HG02870 (cell line): Measurements from ENCODE around the gene PIK3C2A.
A peak's percentile ranks its signal among the peaks of the same experiment; 100 is the strongest.

Source experiments
- ATAC-seq: cut with Tn5 transposase; IDR thresholded peaks from one replicate; pipeline ENCODE4 v1.9.1; 2021; ENCODE audit warnings: mild to moderate bottlenecking, moderate library complexity; ENCODE audit not compliant: unreplicated experiment

The PIK3C2A gene

DNA sequence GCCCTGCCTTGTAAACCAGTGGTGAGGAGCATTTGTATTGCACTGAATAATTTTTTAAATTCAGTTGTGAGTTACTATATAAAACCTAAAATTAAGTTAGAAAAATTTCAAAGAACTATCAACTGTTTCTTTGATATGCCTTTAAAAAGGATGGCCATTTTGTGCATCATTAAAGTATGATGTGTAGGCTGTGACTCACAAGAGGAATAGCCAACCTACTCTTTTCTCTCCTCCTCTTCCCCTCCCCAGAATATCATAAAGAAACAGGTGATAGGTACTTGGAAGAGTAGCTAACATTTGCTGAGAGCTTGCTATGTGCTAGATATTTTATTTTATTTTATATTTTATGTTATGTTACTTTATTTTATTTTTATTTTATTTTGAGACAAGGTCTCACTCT is 10.6 kb upstream of the PIK3C2A start:
- no peak for ATAC-seq

DNA sequence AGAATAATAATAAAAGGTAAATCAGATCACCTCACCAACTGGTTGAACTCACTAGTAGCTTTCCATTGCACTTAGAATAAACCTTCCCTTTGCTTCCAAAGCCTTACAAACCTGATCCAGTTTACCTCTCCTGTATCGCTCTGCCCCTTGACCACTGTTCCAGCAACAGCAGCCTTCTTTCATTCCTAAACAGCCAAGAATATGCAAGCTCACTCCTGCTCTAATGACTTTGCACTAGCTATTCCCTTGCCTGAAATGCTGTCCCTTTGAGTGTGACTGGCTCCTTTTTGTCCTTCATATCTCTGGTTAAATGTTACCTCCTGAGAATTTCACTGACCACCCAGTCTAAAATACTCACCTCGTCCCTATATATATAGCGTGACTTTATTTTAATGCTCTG is 9.6 kb upstream of the PIK3C2A start:
- no peak for ATAC-seq

DNA sequence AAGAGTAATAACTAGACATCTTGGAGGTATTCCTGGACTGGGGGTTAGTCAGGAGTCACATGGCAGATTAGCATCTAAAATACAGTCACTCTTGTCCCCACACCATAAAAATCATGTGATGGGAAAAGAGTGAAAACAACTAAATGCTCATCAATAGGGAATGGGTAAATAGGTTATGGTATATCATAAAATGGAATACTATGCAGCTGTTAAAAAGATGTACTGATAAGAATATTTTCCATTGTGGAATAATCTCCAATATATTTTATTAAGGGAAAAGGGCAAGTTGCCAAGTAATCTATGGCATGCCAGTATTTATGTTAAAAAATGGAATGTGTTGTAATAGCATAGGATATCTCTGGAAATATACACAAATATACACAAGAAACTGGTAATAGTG is 6.6 kb upstream of the PIK3C2A start:
- ATAC-seq = no peak

DNA sequence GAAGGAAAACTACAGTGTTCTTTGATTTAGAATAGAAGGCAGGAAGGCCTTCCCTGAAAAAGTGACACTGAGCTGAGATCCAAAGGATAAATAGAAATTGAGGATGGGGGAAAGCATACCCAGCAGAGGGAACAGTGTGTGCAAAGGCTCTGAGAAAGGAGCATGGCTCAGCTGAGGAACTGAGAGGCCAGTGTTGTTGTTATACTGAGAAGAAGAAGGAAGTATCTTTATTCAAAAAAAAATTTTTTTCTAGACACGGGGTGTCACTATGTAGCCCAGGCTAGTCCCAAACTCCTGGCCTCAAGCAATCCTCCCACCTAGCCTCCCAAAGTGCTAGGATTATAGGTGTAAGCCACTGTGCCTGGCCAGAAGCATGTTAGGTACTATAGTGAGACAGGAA is 3.5 kb upstream of the PIK3C2A start:
- no peak for ATAC-seq

DNA sequence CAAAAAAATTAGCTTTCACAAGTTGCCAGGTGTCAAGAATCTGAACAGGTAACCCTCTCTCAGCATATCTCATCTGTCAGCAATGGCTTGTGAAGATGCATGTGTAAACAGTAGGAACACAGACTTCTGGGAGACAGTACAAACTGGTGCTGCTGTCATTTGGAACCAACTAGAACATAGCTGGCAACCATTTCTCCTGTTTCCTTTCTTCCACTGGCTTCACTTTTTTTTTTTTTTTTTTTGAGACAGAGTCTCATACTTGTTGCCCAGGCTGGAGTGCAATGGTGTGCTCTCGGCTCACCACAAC is 2.1 kb upstream of the PIK3C2A start:
- ATAC-seq = no peak

DNA sequence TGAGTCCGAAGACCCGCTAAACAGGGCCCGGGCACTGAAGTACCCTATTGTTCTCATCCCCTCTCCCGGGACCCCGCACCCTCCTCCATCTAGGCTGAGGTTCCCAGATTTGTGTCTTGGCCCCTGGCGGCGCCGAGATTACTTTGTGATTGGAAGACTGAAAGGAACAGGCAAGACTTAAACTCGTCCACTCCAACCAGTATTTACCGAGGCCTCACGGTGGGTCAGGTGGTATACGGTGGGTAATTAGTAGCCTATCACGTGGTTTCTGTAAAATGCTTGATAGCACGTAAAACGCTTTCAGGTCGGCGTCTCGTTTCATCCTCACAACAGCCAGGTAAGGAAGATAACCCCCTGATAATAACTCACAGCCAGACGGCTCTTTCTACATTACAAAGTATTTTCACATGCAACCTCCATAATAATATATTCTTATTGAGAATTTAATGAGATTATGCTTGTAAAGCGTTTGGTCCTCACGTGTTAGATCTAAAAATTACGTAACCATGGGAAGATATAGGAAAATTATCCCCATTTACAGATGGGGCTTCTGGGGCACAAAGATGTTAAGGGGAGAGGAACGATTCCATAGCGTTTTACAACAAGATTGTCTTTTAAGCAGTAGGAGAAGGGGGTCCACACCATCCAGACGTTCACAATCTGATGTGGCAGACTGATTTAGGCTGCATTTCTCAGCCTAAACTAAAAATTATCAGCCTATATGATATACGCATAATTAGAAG is 642 bp upstream of the PIK3C2A start:
- ATAC-seq = peak; percentile 55

DNA sequence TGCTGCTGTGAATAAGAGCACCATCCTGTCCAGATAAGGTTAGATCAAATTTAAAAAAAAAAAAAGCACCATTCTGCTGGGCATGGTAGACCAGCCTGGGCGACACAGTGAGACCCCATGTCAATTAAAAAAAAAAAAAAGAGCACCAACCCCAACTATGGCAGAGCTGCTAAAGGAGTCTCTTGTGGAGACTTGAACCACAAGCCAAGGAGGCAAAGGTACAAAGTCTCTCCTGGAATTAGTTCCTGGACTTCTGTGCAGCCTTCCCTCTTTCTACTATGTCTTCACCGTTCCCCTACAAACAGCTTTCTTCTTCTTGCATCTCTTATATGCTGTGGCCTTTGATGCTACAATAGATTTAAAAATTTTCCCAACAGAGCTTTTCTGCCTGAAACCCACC is 1.3 kb downstream of the PIK3C2A start:
- no peak for ATAC-seq

DNA sequence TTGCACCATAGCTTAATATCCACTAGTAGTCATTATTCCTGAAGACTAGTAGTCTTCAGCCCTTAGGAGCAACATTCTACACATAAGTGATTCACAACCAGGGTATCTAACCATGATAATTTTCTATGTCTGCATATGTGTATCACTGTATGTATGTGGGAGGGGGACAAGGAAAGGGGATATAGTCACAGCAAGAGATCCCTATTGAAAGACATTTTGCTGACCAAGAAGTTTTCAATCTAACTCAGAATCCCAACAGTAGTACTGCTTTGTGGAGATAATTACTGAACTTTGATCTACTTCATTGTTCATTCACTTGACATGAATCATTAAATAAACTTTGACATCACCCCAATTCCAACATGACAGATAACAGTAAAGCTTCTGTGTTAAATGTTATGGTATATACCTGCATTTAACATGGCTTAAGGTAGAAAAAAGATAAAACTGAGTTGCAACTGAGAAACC is 10.3 kb downstream of the PIK3C2A start:
- ATAC-seq = no peak

DNA sequence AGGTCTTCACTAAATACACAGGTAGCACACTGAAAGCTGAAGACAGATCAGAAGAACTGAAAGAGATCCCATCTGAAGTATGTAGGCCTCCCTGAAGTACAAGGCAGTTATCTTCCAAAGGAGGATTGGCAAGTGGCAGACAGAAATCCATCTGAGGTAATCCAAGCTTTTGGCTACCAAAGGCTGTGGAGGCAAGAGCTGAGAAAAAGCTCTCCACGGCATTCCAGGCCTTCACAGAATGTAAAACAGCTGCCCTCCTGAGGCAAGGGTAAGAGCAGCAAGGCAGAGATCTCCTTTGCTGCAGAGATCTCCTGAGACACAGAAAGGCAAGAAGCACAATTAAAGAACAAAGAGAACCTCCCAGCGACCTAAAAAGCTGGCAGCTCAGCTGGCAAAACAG is 19.1 kb downstream of the PIK3C2A start:
- no peak for ATAC-seq

DNA sequence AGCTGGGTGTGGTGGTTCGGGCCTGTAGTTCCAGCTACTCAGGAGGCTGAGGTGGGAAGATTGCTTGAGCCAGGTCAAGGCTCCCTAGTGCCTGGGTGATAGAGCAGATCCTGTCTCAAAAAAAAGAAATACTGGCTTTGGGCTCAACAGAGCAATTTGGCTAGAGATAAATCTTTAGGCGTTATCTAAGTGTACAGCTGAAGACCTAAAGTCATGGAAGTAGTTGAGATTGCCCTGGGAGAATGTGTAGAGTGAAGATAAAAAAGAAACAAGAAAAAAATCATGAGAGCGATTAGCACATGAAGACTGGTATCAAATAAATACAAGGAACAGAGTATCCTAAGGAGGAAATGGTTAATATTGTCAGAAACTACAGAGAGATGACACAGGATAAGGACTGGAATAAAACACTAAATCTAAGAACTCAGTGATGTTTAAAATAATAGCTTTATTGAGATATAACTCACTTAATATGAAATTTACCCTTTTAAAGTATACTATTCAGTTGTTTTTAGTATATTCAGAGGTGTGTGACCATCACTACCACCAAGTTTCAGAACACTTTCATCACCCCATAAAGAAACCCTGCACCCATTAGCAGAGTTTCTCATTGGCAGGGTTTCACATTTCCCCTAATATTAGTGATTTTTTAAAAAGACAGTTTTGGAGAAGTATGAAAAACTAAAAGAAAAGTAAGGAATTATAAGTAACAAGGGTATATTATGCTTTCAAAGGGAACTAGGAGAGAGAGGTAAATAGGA is 20.7 kb downstream of the PIK3C2A start:
- no peak for ATAC-seq

DNA sequence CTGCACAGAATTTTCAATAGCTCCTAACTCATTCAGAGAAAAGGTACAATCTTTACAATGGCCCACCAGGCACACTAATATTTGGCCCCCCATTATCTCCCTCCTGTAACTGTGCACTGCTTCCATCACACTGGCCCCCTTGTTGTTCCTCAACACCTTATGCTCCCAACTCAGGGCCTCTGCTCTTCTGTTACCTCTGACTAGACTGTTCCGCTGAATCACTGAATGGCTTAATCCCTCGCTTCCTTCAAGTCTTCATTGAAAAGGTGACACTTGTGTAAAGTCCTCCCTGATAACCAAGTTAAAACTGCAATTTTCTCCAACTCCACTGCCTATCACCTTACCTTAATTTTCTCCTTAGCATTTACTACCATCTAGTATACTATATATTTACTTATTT is 21.8 kb downstream of the PIK3C2A start:
- no peak for ATAC-seq

DNA sequence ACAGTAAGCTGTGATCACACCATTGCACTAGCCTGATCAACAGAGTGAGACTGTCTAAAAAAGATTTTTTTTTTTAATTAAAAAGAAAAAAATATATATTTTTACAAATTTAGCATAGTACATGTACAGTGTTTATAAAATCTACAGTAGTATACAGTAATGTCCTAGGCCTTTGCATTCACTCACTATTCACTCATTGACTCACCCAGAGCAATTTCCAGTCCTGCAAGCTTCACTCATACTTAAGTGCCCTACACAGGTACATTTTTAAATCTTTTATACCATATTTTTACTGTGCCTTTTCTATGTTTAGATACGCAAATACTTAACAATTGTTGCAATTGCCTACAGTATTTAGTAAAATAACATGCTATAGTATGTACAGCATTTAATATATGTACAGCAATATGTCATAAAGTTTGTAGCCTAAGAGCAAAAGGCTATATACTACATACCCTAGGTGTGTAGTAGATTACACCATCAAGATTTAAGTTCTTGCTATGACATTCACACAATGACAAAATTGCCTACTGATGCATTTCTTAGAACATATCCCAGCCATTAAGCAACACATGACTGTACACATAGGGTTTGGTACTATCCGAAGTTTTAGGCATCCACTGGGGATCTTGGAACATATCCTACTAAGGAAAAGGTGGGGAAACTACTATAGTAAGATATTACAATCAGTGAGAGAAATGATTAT is 22.8 kb downstream of the PIK3C2A start:
- no peak for ATAC-seq

DNA sequence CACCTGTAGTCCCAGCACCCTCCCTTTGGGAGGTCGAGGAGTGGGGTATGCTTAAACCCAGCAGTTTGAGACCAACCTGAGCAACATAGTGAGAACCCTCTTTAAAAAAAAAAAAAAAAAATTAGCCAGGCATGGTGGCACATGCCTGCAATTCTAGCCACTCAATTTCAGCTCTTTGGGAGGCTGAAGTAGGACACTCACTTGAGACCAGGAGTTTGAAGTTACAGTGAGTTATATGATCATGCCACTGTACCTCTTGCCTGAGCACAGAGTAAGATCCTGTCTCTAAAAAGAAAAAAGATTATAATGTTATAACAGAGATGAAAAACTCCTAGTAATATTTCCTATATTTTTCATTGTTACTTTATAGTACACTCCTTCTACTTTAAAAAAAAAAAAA is 23.9 kb downstream of the PIK3C2A start:
- no peak for ATAC-seq

DNA sequence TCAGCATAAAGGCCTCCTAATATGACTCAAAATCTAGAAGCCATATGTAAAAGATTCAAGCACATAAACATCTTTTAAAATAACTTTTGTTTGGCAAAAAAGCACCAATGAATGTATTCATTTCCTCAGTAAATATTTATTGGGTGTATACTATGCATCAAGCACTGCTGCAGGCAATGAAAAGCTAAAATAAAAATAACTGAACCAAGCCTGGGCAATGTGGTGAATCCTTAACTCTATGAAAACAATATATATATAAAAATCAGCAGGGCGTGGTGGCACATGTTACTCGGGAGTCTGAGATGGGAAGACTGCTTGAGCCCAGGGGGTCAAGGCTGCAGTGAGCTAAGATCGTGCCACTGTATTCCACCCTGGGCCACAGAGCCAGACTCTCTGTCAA is 27.8 kb downstream of the PIK3C2A start:
- ATAC-seq = no peak

DNA sequence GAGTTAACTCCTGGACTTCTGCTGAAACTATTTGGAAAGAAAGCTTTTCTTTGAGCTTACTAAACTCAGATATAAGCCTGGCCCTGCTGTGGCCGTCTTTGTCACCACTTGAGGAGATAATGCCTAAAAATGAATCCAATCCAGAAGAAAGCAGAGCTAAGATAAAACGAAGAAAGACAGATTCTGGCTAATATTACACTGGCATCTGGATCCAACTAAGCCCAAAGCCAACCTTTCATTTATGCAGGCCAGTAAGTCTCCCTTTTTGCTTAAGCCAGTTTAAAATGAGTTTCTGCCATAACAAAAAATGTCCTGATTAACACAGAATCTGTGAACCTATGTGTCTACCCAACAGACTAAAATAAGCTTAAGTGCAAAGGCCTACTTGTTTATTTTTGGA is 34.5 kb downstream of the PIK3C2A start:
- no peak for ATAC-seq

DNA sequence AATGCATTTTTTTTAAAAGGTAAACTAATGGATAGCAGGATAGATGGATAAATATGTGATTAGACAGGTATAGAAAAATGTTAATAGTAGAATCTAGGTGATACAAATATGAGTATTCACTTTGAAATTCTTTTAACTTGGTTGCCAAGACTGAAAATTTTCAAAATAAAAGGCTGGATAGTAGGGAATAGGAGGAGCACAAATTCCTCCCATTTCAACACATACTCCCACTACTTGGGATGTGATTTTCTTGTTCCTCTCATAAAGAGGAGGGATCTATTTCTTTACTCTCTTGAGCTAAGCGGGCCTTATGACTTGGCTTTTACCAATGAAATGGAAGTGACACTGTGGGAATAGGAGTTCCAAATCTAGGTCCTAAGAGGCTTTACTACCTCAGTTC is 35.9 kb downstream of the PIK3C2A start:
- ATAC-seq = no peak

DNA sequence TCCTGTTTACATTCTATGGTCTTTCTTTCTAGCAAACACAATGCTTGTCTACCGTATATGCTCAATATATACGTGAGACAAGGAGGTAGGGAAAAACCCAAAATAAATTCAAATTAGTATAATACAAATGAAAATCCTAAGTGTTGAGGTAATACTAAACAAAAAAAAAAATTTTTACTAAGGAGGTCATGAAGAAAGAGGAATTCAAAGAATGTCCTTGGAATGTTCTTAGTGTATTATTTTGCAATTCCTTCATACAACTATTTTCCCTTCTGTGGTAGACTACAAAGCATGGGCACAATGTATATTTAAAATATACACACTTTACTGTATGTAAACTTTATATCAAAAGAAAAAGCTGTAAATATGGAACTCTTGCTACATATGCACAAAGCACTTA is 36.4 kb downstream of the PIK3C2A start:
- ATAC-seq = no peak

DNA sequence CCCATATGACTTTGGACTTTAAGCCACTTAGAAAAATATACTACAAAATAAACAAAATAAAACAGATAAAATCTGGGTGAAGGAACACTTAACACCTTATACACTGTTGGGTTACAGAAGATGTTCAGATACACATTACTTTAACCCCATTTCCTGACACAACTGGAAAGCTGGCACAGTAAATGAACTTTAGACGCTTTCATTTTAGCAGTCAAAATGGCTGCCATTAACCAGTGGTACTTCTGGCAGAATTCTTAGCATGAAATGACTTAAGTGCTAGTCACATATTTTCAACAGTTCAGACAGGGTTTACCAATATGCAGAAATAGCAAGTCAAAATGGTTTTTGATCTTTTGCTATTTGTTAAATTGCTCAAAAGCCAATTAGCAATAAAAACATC is 37.9 kb downstream of the PIK3C2A start:
- ATAC-seq = no peak

DNA sequence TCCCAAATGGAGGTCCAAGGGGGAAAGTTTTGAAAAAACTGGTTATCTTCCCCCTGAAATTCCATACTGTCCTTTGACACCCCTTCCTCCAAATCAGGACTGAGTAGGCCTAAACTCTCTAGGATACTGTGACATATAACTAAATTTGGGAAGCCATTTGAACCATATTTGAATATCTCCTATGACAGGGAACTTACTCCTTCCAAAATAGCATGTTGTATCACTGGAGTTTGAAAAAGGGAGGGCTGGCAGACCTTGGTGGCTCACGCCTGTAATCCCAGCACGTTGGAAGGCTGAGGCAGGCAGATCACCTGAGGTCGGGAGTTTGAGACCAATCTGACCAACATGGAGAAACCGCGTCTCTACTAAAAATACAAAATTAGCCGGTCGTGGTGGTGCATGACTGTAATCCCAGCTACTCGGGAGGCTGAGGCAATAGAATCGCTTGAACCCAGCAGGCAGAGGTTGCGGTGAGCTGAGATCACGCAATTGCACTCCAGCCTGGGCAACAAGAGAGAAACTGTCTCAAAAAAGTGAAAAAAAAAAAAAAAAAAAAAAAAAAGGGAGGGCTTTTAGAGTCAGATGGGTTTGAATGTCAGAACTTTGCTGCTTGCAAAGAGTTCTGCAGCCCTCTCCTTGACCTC is 42.4 kb downstream of the PIK3C2A start:
- ATAC-seq = no peak

DNA sequence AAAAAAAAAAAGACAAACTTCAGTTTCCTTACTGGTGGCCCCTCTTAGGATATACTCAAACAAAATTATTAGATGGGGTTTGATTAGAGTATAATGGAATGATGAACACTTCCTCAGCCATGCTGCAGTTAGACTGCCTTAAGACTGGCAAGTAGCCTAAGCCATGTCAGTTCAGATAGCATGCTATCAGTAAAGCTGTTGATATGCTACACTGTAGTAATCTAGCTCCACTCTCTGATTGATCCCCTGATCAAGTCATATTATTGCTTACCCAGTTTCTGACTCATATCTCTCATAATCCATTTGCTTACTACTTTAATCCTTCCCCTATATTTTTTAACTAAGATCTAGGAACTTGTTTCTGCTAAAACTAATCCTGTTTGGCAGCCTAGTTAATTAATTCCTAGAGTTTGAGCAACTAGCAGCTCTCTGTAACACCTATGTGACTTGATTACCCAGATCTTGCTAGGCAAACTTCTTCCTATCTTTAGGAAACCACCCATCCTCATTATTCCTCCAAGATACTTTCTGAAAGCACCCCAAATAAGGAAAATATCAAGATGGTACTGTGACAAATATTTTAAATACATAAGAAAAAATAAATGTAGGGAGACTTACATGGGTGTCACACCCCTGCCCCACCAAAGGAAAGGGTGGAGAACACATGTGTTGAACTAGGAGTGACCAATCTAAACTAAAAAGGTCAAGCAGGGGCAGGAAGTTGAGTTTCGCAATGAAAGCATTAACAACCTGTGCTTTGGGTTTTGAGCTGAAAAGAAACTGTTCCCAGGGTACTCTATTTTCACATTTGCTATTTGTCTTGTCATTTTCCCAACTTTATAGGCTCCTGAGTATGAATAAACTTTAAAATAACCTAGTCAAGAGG is 43.2 kb downstream of the PIK3C2A start:
- ATAC-seq = no peak

DNA sequence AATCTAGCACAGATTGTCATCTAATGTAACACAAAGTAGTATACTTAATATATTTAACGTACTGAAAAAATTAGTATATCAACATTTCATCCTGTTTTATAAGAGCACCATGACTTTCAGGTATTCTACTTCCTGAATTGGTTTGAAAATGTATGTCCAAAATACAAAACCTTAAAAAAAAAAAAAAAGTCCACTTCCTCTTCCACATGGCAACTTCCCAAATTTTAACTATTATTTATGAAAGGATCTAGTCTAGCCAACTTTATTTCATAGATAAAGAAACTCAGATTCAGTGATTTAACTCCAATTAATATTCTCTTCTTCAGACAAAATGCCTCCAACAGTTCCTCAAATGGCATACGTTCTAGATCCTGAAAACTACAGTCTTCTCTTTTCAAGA is 44.0 kb downstream of the PIK3C2A start:
- ATAC-seq = no peak
